ENCODE measurements around the gene FBXL19. TPM values are rescaled to one million over a fixed set of nuclear protein-coding genes. Genes with fewer than 3 reads are reported as not detected.

Gene FBXL19
- polyA plus RNA-seq, 1 of the 3 experiments (the other 2 are of a cell fraction), result 20.6 TPM

DNA sequence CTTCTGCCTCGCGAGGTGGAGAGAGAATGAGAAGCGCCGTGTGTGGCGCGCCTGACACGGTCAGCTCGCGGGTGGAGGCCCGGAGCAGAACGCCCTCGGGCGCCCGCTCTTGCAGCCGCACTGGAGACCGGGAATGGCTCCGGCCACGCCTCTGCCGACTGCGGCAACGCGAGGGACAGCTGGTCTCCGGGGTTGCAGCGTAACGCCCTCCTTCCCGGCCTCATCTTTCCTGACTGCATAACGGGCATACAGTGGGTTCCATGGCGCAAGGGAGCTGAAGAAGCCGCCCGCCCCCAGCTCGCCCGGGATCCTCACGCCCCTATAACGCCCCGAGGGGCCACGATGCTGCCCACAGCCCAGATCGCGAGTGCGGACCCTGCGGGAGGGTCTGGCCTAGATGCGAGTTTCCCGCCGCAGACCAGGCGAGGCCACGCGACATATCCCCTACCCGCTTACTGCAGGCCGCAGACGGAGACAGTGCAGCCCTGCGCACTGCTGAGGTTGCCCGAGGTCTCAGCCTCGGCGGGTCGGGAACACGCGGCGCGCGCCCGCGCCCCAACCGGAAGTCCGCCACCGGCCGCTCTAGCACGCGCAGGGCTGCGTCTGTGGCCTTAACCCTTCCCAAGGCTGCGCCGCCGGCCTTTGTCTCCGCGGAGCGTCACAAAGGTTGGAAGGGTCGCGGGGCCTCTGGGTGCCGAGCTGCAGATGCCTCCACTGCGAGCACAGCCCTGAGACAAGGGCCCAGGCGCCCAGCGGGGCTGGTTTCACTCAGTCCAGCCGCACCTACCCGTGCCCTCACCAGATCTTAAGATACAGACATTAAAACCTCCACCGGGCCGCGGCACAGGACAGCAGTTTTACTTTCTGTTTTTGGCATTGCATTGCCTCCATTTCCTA, 48.3 kb upstream of the FBXL19 start:
- CTCF ChIA-PET, result interaction anchor here (1.2 to 2.7 kb wide), 11 partner anchors 17 to 88 kb away, joined by 3 to 14 read pairs (median 4); partner anchors contain the start of genes BCL7C, CTF1 and ZNF629
- peak overlapping the region; percentile 91 for H3K4me2 ChIP-seq
- peaks cover 7 to 14% of the 10 kb centered on the region in 2 experiments for H3K36me3 ChIP-seq (replicated peaks in 1 of 2; ENCODE audit: control insufficient read depth in 1 of 2, insufficient read depth in 2 of 2, low read length in 1 of 2)
- no peaks in the 10 kb centered on the region for H3K9me2 ChIP-seq
- TF ChIP-seq, protein P1, sequence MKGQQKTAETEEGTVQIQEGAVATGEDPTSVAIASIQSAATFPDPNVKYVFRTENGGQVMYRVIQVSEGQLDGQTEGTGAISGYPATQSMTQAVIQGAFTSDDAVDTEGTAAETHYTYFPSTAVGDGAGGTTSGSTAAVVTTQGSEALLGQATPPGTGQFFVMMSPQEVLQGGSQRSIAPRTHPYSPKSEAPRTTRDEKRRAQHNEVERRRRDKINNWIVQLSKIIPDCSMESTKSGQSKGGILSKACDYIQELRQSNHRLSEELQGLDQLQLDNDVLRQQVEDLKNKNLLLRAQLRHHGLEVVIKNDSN (IDR thresholded peaks at IDR 0.05; ENCODE audit: borderline replicate concordance, low read depth), result no peak
- TF ChIP-seq TEAD4 (IDR thresholded peaks at IDR 0.05; ENCODE audit: borderline replicate concordance, insufficient read depth), result peak; percentile 18; the same call in 1 of the 2 replicates
- no peak for TF ChIP-seq FOXJ3 (CRISPR knock-in tag; IDR thresholded peaks at IDR 0.05)
- TF ChIP-seq, protein P2, sequence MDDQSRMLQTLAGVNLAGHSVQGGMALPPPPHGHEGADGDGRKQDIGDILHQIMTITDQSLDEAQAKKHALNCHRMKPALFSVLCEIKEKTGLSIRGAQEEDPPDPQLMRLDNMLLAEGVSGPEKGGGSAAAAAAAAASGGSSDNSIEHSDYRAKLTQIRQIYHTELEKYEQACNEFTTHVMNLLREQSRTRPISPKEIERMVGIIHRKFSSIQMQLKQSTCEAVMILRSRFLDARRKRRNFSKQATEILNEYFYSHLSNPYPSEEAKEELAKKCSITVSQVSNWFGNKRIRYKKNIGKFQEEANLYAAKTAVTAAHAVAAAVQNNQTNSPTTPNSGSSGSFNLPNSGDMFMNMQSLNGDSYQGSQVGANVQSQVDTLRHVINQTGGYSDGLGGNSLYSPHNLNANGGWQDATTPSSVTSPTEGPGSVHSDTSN (IDR thresholded peaks at IDR 0.05), result peak; percentile 23; the same call in 1 of the 2 replicates
- peak; percentile 87 for TF ChIP-seq GABPA (IDR thresholded peaks at IDR 0.05; ENCODE audit: low read depth)
- TF ChIP-seq, protein P3, sequence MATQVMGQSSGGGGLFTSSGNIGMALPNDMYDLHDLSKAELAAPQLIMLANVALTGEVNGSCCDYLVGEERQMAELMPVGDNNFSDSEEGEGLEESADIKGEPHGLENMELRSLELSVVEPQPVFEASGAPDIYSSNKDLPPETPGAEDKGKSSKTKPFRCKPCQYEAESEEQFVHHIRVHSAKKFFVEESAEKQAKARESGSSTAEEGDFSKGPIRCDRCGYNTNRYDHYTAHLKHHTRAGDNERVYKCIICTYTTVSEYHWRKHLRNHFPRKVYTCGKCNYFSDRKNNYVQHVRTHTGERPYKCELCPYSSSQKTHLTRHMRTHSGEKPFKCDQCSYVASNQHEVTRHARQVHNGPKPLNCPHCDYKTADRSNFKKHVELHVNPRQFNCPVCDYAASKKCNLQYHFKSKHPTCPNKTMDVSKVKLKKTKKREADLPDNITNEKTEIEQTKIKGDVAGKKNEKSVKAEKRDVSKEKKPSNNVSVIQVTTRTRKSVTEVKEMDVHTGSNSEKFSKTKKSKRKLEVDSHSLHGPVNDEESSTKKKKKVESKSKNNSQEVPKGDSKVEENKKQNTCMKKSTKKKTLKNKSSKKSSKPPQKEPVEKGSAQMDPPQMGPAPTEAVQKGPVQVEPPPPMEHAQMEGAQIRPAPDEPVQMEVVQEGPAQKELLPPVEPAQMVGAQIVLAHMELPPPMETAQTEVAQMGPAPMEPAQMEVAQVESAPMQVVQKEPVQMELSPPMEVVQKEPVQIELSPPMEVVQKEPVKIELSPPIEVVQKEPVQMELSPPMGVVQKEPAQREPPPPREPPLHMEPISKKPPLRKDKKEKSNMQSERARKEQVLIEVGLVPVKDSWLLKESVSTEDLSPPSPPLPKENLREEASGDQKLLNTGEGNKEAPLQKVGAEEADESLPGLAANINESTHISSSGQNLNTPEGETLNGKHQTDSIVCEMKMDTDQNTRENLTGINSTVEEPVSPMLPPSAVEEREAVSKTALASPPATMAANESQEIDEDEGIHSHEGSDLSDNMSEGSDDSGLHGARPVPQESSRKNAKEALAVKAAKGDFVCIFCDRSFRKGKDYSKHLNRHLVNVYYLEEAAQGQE (IDR thresholded peaks at IDR 0.05; ENCODE audit: low read depth, low read length), result peak; percentile 29; the same call in 1 of the 2 replicates
- TF ChIP-seq ZBTB33 (IDR thresholded peaks at IDR 0.05; ENCODE audit: borderline replicate concordance, low read depth), result peak; percentile 62; the same call in 1 of the 2 replicates
- peak; percentile 97 for TF ChIP-seq MAX (IDR thresholded peaks at IDR 0.05; ENCODE audit: low read depth)
- TF ChIP-seq MXI1 (IDR thresholded peaks at IDR 0.05; ENCODE audit: low read depth, low read length), result peak; percentile 65; the same call in 1 of the 2 replicates
- TF ChIP-seq NRF1 (IDR thresholded peaks at IDR 0.05; ENCODE audit: low read depth, low read length), result peak; percentile 60
- TF ChIP-seq TCF12 (IDR thresholded peaks at IDR 0.05), result no peak
- TF ChIP-seq TAF1 (IDR thresholded peaks at IDR 0.05; ENCODE audit: borderline replicate concordance, low read depth, low read length), result peak; percentile 97
- peak; percentile 83 for TF ChIP-seq ELF1 (IDR thresholded peaks at IDR 0.05)
- peak; percentile 36 for TF ChIP-seq GATA2 (CRISPR knock-in tag; IDR thresholded peaks at IDR 0.05)
- no peak for TF ChIP-seq EZH2phosphoT487 (IDR thresholded peaks at IDR 0.05; ENCODE audit: borderline replicate concordance, low read depth)
- peak; percentile 81 for TF ChIP-seq CHD2 (IDR thresholded peaks at IDR 0.05; ENCODE audit: low read length, partially characterized antibody)
- TF ChIP-seq POLR2AphosphoS5 (IDR thresholded peaks at IDR 0.05; ENCODE audit: low read depth, low read length), result peak; percentile 93; the same call in 1 of the 2 replicates
- peak; percentile 93 for TF ChIP-seq SIN3A (IDR thresholded peaks at IDR 0.05; ENCODE audit: borderline replicate concordance, low read depth, low read length)
- TF ChIP-seq SMC3 (IDR thresholded peaks at IDR 0.05; ENCODE audit: low read depth, low read length), result no peak; the same call in 1 of the 2 replicates
- peaks cover 47% of the 10 kb centered on the region for H3K79me2 ChIP-seq (ENCODE audit: insufficient read depth)
- peaks cover 2% of the 10 kb centered on the region for H3F3A ChIP-seq (replicated peaks; ENCODE audit: insufficient read depth)
- no peaks in the 10 kb centered on the region for H3K27me3 ChIP-seq (ENCODE audit: insufficient read depth)
- POLR2A ChIA-PET, result interaction anchor here (0.8 to 2.1 kb wide), 17 partner anchors 14 to 127 kb away, joined by 3 to 30 read pairs (median 4); partner anchors contain the start of genes FBXL19, PHKG2 and ZNF629
- no peaks in the 10 kb centered on the region for H3K9me3 ChIP-seq
- H3K27ac ChIP-seq (ENCODE audit: low read depth in 2 of 2, low read length in 1 of 2), result peak overlapping the region; percentile 83 to 92
- H3K4me1 ChIP-seq (ENCODE audit: control insufficient read depth in 1 of 2, insufficient read depth in 2 of 2, low read depth in 1 of 2, low read length in 1 of 2), result peaks cover 6 to 7% of the 10 kb centered on the region in 2 experiments; a peak in 2 of 4 replicates
- H4K20me1 ChIP-seq (ENCODE audit: insufficient read depth), result no peaks in the 10 kb centered on the region
- 0% methylated on average over 11 of the region's 85 CpGs for WGBS (ENCODE audit: low lambda C conversion rate)
- H3K4me3 ChIP-seq (ENCODE audit: low read depth in 2 of 2, low read length in 1 of 2), result peak overlapping the region; percentile 75 to 94
- H3K9ac ChIP-seq, result peak overlapping the region; percentile 92
- peak overlapping the region; percentile 91 for H2AFZ ChIP-seq (ENCODE audit: low read depth)
- DNase-seq, result peak; percentile 93
